Prostate gland (tissue), 2 donors: ENCODE results near the gene AFF3.

Source experiments
- CTCF ChIP-seq, 4 experiments: fragments of 200-600 bp in 2 of 4; fragments of 450-650 bp in 2 of 4; sonication (generic) in 2 of 4; IDR thresholded peaks; 1 replicate in 3 of 4; 2 replicates in 1 of 4; pipeline ENCODE4 v1.5.1; 2016 to 2019; ENCODE audit warnings: antibody characterized with exemption in 4 of 4, mild to moderate bottlenecking in 2 of 4, moderate library complexity in 2 of 4
- POLR2AphosphoS5 ChIP-seq: sonication (generic); formaldehyde crosslinking; IDR thresholded peaks from one replicate; pipeline ENCODE4 v1.6.1; 2017; ENCODE audit warnings: antibody characterized with exemption

- TF ChIP-seq CTCF (IDR thresholded peaks at IDR 0.05) (no peak), POLR2AphosphoS5 (no peak)
Measured at GRCh38 chr2:99573634-99574251, 568.6 kb downstream of the AFF3 start.
